HG02852 (cell line): ENCODE data around the gene PRDM8.
A peak's percentile ranks its signal among the peaks of the same experiment; 100 is the strongest.

Experiments
- ATAC-seq: cut with Tn5 transposase; IDR thresholded peaks from one replicate; pipeline ENCODE4 v1.9.1; 2021; ENCODE audit warnings: mild to moderate bottlenecking, moderate library complexity; ENCODE audit not compliant: unreplicated experiment

PRDM8 gene

GRCh38 chr4:80183250-80184052 lies 13.9 kb upstream of the PRDM8 start:
- ATAC-seq: peak; percentile 46

GRCh38 chr4:80184053-80184824 lies 13.1 kb upstream of the PRDM8 start:
- ATAC-seq: peak; percentile 88

- ATAC-seq: no peak
Observed at GRCh38 chr4:80184825-80185756, 12.2 kb upstream of the PRDM8 start.

- ATAC-seq: no peak
Observed at GRCh38 chr4:80185787-80186548, 11.3 kb upstream of the PRDM8 start.

GRCh38 chr4:80186676-80187075 lies 10.6 kb upstream of the PRDM8 start:
- no peak for ATAC-seq

GRCh38 chr4:80187677-80188076 lies 9.6 kb upstream of the PRDM8 start:
- no peak for ATAC-seq

- no peak for ATAC-seq
Observed at GRCh38 chr4:80188457-80188800, 8.9 kb upstream of the PRDM8 start.

- ATAC-seq: no peak
Observed at GRCh38 chr4:80188801-80189458, 8.4 kb upstream of the PRDM8 start.

- no peak for ATAC-seq
Observed at GRCh38 chr4:80189581-80189955, 7.7 kb upstream of the PRDM8 start.

GRCh38 chr4:80189956-80190677 lies 7.2 kb upstream of the PRDM8 start:
- ATAC-seq: no peak

- no peak for ATAC-seq
Observed at GRCh38 chr4:80192252-80192866, 4.9 kb upstream of the PRDM8 start.

- no peak for ATAC-seq
Observed at GRCh38 chr4:80192937-80193336, 4.4 kb upstream of the PRDM8 start.

GRCh38 chr4:80195441-80196140 lies 1.7 kb upstream of the PRDM8 start:
- no peak for ATAC-seq

- no peak for ATAC-seq
Observed at GRCh38 chr4:80196259-80196921, 913 bp upstream of the PRDM8 start.

GRCh38 chr4:80197601-80198440 lies 518 bp downstream of the PRDM8 start:
- no peak for ATAC-seq

- no peak for ATAC-seq
Observed at GRCh38 chr4:80198441-80198837, 1.1 kb downstream of the PRDM8 start.

GRCh38 chr4:80199004-80199560 lies 1.8 kb downstream of the PRDM8 start:
- ATAC-seq: no peak
